Upper lobe of left lung (tissue), 4 donors: ENCODE data around the gene KCTD19.

Source experiments
- EP300 ChIP-seq, 4 donors: sonication (generic); formaldehyde crosslinking; IDR thresholded peaks; one replicate each; pipeline ENCODE4 v1.5.1; 2017; ENCODE audit warnings: antibody characterized with exemption in 4 of 4, control low read depth in 2 of 4
- POLR2A ChIP-seq, 4 donors: fragments of 450-650 bp; IDR thresholded peaks; one replicate each; pipeline ENCODE4 v1.5.1; 2016 to 2017; ENCODE audit warnings: antibody characterized with exemption in 4 of 4, mild to moderate bottlenecking in 2 of 4
- POLR2AphosphoS5 ChIP-seq, 2 donors: sonication (generic); formaldehyde crosslinking; IDR thresholded peaks; one replicate each; pipeline ENCODE4 v1.5.1; 2017; ENCODE audit warnings: antibody characterized with exemption in 2 of 2
- TF ChIP-seq, protein P1 (sequence below), 6 experiments: fragments of 450-650 bp in 4 of 6; fragments of 200-600 bp in 2 of 6; sonication (generic) in 2 of 6; IDR thresholded peaks; one replicate each; pipeline ENCODE4 v1.5.1; 2016 to 2019; ENCODE audit warnings: antibody characterized with exemption in 6 of 6

DNA sequence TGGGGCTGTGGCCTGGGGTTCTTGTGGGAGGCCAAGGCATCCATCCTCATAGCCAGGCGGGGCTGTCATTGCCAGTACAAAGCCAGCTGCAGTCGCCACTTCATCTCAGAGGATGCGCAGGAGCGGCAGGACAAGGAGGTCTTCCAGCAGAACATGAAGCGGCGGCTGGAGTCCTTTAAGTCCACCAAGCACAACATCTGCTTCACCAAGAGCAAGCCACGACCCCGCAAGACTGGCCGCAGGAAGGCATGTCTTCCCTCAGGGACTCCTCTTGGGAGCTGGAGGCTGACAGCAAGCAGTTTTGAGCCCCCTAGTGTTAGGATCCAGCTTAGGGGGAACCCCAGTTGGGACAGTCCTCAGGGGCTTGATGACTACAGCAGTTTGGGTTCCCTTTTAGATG lies 62.3 kb downstream of the KCTD19 start:
- TF ChIP-seq, protein P1, sequence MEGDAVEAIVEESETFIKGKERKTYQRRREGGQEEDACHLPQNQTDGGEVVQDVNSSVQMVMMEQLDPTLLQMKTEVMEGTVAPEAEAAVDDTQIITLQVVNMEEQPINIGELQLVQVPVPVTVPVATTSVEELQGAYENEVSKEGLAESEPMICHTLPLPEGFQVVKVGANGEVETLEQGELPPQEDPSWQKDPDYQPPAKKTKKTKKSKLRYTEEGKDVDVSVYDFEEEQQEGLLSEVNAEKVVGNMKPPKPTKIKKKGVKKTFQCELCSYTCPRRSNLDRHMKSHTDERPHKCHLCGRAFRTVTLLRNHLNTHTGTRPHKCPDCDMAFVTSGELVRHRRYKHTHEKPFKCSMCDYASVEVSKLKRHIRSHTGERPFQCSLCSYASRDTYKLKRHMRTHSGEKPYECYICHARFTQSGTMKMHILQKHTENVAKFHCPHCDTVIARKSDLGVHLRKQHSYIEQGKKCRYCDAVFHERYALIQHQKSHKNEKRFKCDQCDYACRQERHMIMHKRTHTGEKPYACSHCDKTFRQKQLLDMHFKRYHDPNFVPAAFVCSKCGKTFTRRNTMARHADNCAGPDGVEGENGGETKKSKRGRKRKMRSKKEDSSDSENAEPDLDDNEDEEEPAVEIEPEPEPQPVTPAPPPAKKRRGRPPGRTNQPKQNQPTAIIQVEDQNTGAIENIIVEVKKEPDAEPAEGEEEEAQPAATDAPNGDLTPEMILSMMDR (IDR thresholded peaks at IDR 0.05), result no peak
- TF ChIP-seq POLR2AphosphoS5 (IDR thresholded peaks at IDR 0.05), result no peak
- no peak for TF ChIP-seq POLR2A (IDR thresholded peaks at IDR 0.05)
- no peak for TF ChIP-seq EP300 (IDR thresholded peaks at IDR 0.05)
